PC-9 (cell line): Measurements from ENCODE around the gene TMEM108.

Experiments
- EZH2 ChIP-seq: fragments of 200-600 bp; sonication (generic); IDR thresholded peaks from 2 replicates; pipeline ENCODE4 v1.8.0; 2017; ENCODE audit warnings: antibody characterized with exemption, low read depth
- TF ChIP-seq, protein P1 (sequence below): fragments of 200-600 bp; sonication (generic); conservative IDR thresholded peaks from 2 replicates; pipeline ENCODE4 v1.6.1; 2017; ENCODE audit warnings: mixed run types, antibody characterized with exemption, mild to moderate bottlenecking, moderate library complexity

DNA sequence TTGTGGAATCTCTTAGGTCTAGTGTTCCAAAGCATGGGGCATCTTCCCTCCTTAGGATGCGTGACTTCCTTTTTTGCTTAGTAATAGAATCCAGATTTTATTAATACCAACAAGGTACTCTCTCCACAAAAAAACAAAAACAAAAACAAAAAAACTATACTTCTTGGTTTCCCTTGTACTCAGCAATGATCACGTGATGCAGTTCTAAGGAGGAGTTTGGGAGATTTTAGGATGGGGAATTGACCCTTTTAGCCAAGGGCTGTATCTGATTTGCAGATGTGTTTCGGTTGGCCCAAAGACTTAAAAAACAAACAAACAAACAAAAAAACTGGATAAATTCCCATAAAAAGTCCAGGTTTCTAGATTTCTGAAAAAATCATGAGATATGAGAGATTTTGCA is 12.6 kb upstream of the TMEM108 start:
- TF ChIP-seq EZH2 = no peak
- TF ChIP-seq, protein P1, sequence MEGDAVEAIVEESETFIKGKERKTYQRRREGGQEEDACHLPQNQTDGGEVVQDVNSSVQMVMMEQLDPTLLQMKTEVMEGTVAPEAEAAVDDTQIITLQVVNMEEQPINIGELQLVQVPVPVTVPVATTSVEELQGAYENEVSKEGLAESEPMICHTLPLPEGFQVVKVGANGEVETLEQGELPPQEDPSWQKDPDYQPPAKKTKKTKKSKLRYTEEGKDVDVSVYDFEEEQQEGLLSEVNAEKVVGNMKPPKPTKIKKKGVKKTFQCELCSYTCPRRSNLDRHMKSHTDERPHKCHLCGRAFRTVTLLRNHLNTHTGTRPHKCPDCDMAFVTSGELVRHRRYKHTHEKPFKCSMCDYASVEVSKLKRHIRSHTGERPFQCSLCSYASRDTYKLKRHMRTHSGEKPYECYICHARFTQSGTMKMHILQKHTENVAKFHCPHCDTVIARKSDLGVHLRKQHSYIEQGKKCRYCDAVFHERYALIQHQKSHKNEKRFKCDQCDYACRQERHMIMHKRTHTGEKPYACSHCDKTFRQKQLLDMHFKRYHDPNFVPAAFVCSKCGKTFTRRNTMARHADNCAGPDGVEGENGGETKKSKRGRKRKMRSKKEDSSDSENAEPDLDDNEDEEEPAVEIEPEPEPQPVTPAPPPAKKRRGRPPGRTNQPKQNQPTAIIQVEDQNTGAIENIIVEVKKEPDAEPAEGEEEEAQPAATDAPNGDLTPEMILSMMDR = no peak
